ENCODE results near the gene PCDH9.

PCDH9 gene

GRCh38 chr13:66462187-66462586 is 767.9 kb downstream of the PCDH9 start:
- Histone ChIP-seq H3K56ac (ENCODE audit: low read length) (no peak overlapping the region), H3K23ac (ENCODE audit: low read length) (no peak overlapping the region), H2BK5ac (ENCODE audit: low read length) (no peak overlapping the region), H3K36me3 (ENCODE audit: control insufficient read depth, insufficient read depth, low read length) (no peaks in the 10 kb centered on the region), H3K9ac (ENCODE audit: low read length) (no peak overlapping the region), H4K5ac (ENCODE audit: low read length) (no peak overlapping the region), H3K79me1 (ENCODE audit: low read length) (no peaks in the 10 kb centered on the region), H3K4me2 (ENCODE audit: low read length) (no peak overlapping the region), H2BK15ac (replicated peaks; ENCODE audit: low read depth) (no peak overlapping the region), H3K4me1 (ENCODE audit: control insufficient read depth, low read depth, low read length) (no peaks in the 10 kb centered on the region), H2BK120ac (ENCODE audit: low read depth, low read length) (no peak overlapping the region), H4K8ac (ENCODE audit: low read depth, low read length) (no peak overlapping the region), H3K27me3 (ENCODE audit: insufficient read depth, low read length, poor library complexity) (no peaks in the 10 kb centered on the region), H3K4me3 (ENCODE audit: low read length) (no peak overlapping the region), H3K27ac (ENCODE audit: low read depth, low read length) (no peak overlapping the region), H3K18ac (ENCODE audit: low read length) (no peak overlapping the region), H2AK5ac (ENCODE audit: low read length) (no peak overlapping the region), H3K79me2 (ENCODE audit: control insufficient read depth, insufficient read depth, low read length) (no peaks in the 10 kb centered on the region), H3K4ac (ENCODE audit: low read depth, low read length) (no peak overlapping the region)
- no CpG with 5 or more reads among the region's 3 CpGs for WGBS (ENCODE audit: extremely low coverage, insufficient coverage, low lambda C conversion rate)
- DNase-seq: no peak

DNA sequence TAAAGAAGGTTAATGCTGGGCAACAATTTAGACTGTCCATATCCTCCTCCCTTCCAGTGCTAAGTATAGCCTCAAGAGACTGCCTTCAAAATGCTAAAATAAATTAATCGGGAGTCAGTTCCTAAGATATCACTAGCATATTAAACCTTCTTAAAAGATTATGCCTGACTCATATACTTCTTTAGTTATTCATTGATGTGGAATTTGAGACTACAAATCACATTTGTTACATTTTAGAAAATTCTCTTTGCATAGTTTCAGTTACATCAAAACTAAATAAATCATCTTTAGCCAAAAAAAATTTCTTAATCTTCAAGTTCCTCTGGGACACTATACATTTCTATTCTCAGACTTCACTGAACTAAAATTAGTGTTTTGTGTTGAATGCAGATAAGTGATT is 769.1 kb downstream of the PCDH9 start:
- Histone ChIP-seq H2BK15ac (replicated peaks; ENCODE audit: low read depth) (no peak overlapping the region), H3K27me3 (ENCODE audit: insufficient read depth, low read length, poor library complexity) (no peaks in the 10 kb centered on the region), H3K9ac (ENCODE audit: low read length) (no peak overlapping the region), H3K4me3 (ENCODE audit: low read length) (no peak overlapping the region), H4K8ac (ENCODE audit: low read depth, low read length) (no peak overlapping the region), H3K4me1 (ENCODE audit: control insufficient read depth, low read depth, low read length) (no peaks in the 10 kb centered on the region), H3K4me2 (ENCODE audit: low read length) (no peak overlapping the region), H3K36me3 (ENCODE audit: control insufficient read depth, insufficient read depth, low read length) (no peaks in the 10 kb centered on the region), H2BK120ac (ENCODE audit: low read depth, low read length) (no peak overlapping the region), H3K23ac (ENCODE audit: low read length) (no peak overlapping the region), H3K18ac (ENCODE audit: low read length) (no peak overlapping the region), H3K4ac (ENCODE audit: low read depth, low read length) (no peak overlapping the region), H3K79me1 (ENCODE audit: low read length) (no peaks in the 10 kb centered on the region), H3K79me2 (ENCODE audit: control insufficient read depth, insufficient read depth, low read length) (no peaks in the 10 kb centered on the region), H3K56ac (ENCODE audit: low read length) (no peak overlapping the region), H2AK5ac (ENCODE audit: low read length) (no peak overlapping the region), H2BK5ac (ENCODE audit: low read length) (no peak overlapping the region), H3K27ac (ENCODE audit: low read depth, low read length) (no peak overlapping the region), H4K5ac (ENCODE audit: low read length) (no peak overlapping the region)
- no CpG with 5 or more reads among the region's 1 CpG for WGBS (ENCODE audit: extremely low coverage, insufficient coverage, low lambda C conversion rate)
- DNase-seq: no peak

DNA sequence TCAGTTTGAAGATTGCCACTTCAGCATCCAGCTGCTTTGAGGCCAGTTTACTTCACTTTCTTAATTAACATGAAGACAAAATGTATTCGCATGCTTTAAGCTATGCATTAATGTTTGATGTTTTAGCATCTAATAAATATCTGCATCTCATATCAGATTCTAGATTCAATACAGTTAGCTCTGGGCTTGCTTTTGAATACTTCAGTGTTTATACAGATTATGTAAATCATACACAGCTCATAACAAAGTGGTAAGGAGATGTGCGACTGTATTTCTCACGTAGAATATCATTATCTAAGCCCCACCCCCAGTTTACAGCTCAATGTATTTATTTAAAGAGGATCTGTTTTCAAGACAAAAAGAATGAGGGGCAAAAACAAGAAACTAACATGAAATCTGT is 770.5 kb downstream of the PCDH9 start:
- no peak overlapping the region for H2BK5ac ChIP-seq (ENCODE audit: low read length)
- H3K4ac ChIP-seq (ENCODE audit: low read depth, low read length): no peak overlapping the region
- no peak overlapping the region for H3K23ac ChIP-seq (ENCODE audit: low read length)
- no peak overlapping the region for H3K4me3 ChIP-seq (ENCODE audit: low read length)
- no peak overlapping the region for H2BK120ac ChIP-seq (ENCODE audit: low read depth, low read length)
- no peak overlapping the region for H3K9ac ChIP-seq (ENCODE audit: low read length)
- H3K18ac ChIP-seq (ENCODE audit: low read length): no peak overlapping the region
- H3K27ac ChIP-seq (ENCODE audit: low read depth, low read length): no peak overlapping the region
- H3K79me2 ChIP-seq (ENCODE audit: control insufficient read depth, insufficient read depth, low read length): no peaks in the 10 kb centered on the region
- H3K4me2 ChIP-seq (ENCODE audit: low read length): no peak overlapping the region
- H3K79me1 ChIP-seq (ENCODE audit: low read length): no peaks in the 10 kb centered on the region
- no peak for DNase-seq
- H4K5ac ChIP-seq (ENCODE audit: low read length): no peak overlapping the region
- H3K4me1 ChIP-seq (ENCODE audit: control insufficient read depth, low read depth, low read length): no peaks in the 10 kb centered on the region
- H3K56ac ChIP-seq (ENCODE audit: low read length): no peak overlapping the region
- no peaks in the 10 kb centered on the region for H3K27me3 ChIP-seq (ENCODE audit: insufficient read depth, low read length, poor library complexity)
- no peaks in the 10 kb centered on the region for H3K36me3 ChIP-seq (ENCODE audit: control insufficient read depth, insufficient read depth, low read length)
- H2AK5ac ChIP-seq (ENCODE audit: low read length): no peak overlapping the region
- no CpG with 5 or more reads among the region's 3 CpGs for WGBS (ENCODE audit: extremely low coverage, insufficient coverage, low lambda C conversion rate)
- no peak overlapping the region for H2BK15ac ChIP-seq (replicated peaks; ENCODE audit: low read depth)
- no peak overlapping the region for H4K8ac ChIP-seq (ENCODE audit: low read depth, low read length)

- Histone ChIP-seq H2BK15ac (replicated peaks; ENCODE audit: low read depth) (no peak overlapping the region), H3K9ac (ENCODE audit: low read length) (no peak overlapping the region), H2AK5ac (ENCODE audit: low read length) (no peak overlapping the region), H3K27ac (ENCODE audit: low read depth, low read length) (no peak overlapping the region), H3K4me3 (ENCODE audit: low read length) (no peak overlapping the region), H3K4ac (ENCODE audit: low read depth, low read length) (no peak overlapping the region), H3K23ac (ENCODE audit: low read length) (no peak overlapping the region), H3K79me1 (ENCODE audit: low read length) (no peaks in the 10 kb centered on the region), H3K18ac (ENCODE audit: low read length) (no peak overlapping the region), H3K36me3 (ENCODE audit: control insufficient read depth, insufficient read depth, low read length) (no peaks in the 10 kb centered on the region), H4K8ac (ENCODE audit: low read depth, low read length) (no peak overlapping the region), H3K4me1 (ENCODE audit: control insufficient read depth, low read depth, low read length) (no peaks in the 10 kb centered on the region), H3K4me2 (ENCODE audit: low read length) (no peak overlapping the region), H2BK120ac (ENCODE audit: low read depth, low read length) (no peak overlapping the region), H2BK5ac (ENCODE audit: low read length) (no peak overlapping the region), H4K5ac (ENCODE audit: low read length) (no peak overlapping the region), H3K79me2 (ENCODE audit: control insufficient read depth, insufficient read depth, low read length) (no peaks in the 10 kb centered on the region), H3K27me3 (ENCODE audit: insufficient read depth, low read length, poor library complexity) (no peaks in the 10 kb centered on the region), H3K56ac (ENCODE audit: low read length) (no peak overlapping the region)
- WGBS (ENCODE audit: extremely low coverage, insufficient coverage, low lambda C conversion rate): no CpG with 5 or more reads among the region's 2 CpGs
- no peak for DNase-seq
Measured at GRCh38 chr13:66459143-66459542, 771.0 kb downstream of the PCDH9 start.

DNA sequence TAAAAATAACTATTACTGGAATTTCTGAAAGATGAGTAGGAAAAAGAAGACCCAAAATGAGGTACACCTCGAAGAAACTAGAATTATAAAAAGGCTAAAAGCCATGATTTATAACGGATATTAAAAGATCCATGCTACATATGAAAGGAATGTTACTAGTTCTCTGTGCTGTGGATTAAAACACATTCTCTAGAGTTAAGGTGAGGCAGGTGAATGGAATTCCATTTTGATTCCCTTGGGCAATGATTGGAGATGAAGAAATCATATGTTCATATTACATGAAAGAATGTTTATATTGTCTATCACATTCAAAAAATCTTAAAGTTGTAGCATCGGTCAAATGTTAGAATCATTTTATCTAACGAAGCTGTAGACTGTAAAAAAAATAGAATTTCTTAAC is 783.7 kb downstream of the PCDH9 start:
- no peak overlapping the region for H2BK15ac ChIP-seq (replicated peaks; ENCODE audit: low read depth)
- H3K4me3 ChIP-seq (ENCODE audit: low read length): no peak overlapping the region
- H3K18ac ChIP-seq (ENCODE audit: low read length): no peak overlapping the region
- H3K56ac ChIP-seq (ENCODE audit: low read length): no peak overlapping the region
- no peaks in the 10 kb centered on the region for H3K36me3 ChIP-seq (ENCODE audit: control insufficient read depth, insufficient read depth, low read length)
- no peaks in the 10 kb centered on the region for H3K79me1 ChIP-seq (ENCODE audit: low read length)
- no peak overlapping the region for H2BK5ac ChIP-seq (ENCODE audit: low read length)
- no peak overlapping the region for H4K8ac ChIP-seq (ENCODE audit: low read depth, low read length)
- H3K27ac ChIP-seq (ENCODE audit: low read depth, low read length): no peak overlapping the region
- no peaks in the 10 kb centered on the region for H3K79me2 ChIP-seq (ENCODE audit: control insufficient read depth, insufficient read depth, low read length)
- no CpG with 5 or more reads among the region's 4 CpGs for WGBS (ENCODE audit: extremely low coverage, insufficient coverage, low lambda C conversion rate)
- H3K4ac ChIP-seq (ENCODE audit: low read depth, low read length): no peak overlapping the region
- no peaks in the 10 kb centered on the region for H3K4me1 ChIP-seq (ENCODE audit: control insufficient read depth, low read depth, low read length)
- H3K27me3 ChIP-seq (ENCODE audit: insufficient read depth, low read length, poor library complexity): no peaks in the 10 kb centered on the region
- no peak overlapping the region for H3K23ac ChIP-seq (ENCODE audit: low read length)
- H3K9ac ChIP-seq (ENCODE audit: low read length): no peak overlapping the region
- no peak overlapping the region for H2BK120ac ChIP-seq (ENCODE audit: low read depth, low read length)
- DNase-seq: no peak
- no peak overlapping the region for H4K5ac ChIP-seq (ENCODE audit: low read length)
- no peak overlapping the region for H3K4me2 ChIP-seq (ENCODE audit: low read length)
- H2AK5ac ChIP-seq (ENCODE audit: low read length): no peak overlapping the region

DNA sequence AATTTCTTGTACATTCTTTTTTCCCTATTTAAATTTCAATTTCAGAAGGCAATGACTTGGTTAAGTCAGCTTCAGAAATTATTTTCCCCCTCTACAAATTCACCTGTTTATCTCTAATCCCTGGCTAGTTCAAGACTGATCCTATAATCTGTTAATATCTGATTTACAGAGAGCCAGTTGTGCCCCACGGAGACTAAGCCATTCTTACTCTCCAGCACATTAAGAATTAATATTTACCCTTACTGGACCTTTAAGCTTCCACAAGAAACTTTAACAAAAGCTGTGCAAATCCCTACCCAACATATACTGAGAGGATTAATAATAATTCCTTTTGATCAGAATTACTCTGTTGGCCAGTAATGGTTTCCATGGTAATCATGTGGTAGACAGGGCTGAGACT is 786.2 kb downstream of the PCDH9 start:
- Histone ChIP-seq H2AK5ac (ENCODE audit: low read length) (no peak overlapping the region), H3K79me1 (ENCODE audit: low read length) (no peaks in the 10 kb centered on the region), H3K56ac (ENCODE audit: low read length) (no peak overlapping the region), H3K4me2 (ENCODE audit: low read length) (no peak overlapping the region), H3K79me2 (ENCODE audit: control insufficient read depth, insufficient read depth, low read length) (no peaks in the 10 kb centered on the region), H3K36me3 (ENCODE audit: control insufficient read depth, insufficient read depth, low read length) (no peaks in the 10 kb centered on the region), H3K27me3 (ENCODE audit: insufficient read depth, low read length, poor library complexity) (no peaks in the 10 kb centered on the region), H3K9ac (ENCODE audit: low read length) (no peak overlapping the region), H3K4me1 (ENCODE audit: control insufficient read depth, low read depth, low read length) (no peaks in the 10 kb centered on the region), H3K4ac (ENCODE audit: low read depth, low read length) (no peak overlapping the region), H4K5ac (ENCODE audit: low read length) (no peak overlapping the region), H2BK15ac (replicated peaks; ENCODE audit: low read depth) (no peak overlapping the region), H3K27ac (ENCODE audit: low read depth, low read length) (no peak overlapping the region), H3K18ac (ENCODE audit: low read length) (no peak overlapping the region), H3K4me3 (ENCODE audit: low read length) (no peak overlapping the region), H4K8ac (ENCODE audit: low read depth, low read length) (no peak overlapping the region), H3K23ac (ENCODE audit: low read length) (no peak overlapping the region), H2BK5ac (ENCODE audit: low read length) (no peak overlapping the region), H2BK120ac (ENCODE audit: low read depth, low read length) (no peak overlapping the region)
- DNase-seq: no peak
- WGBS (ENCODE audit: extremely low coverage, insufficient coverage, low lambda C conversion rate): no CpG with 5 or more reads among the region's 1 CpG
